HL-60 (cell line): ENCODE data around the gene RHOD.

Source experiments
- DNase-seq, 2 experiments: peaks; one replicate each; pipeline ENCODE4 v3.0.0-alpha.2; 2010 to 2020; ENCODE audit warnings: low read depth in 1 of 2, low spot score in 1 of 2
- H3K27ac ChIP-seq: fragments of 250-450 bp; sonication (Bioruptor Pico); replicated peaks from 2 replicates; pipeline ENCODE4 v1.5.1; 2020; ENCODE audit warnings: mild to moderate bottlenecking, moderate library complexity
- H3K27me3 ChIP-seq: fragments of 250-450 bp; sonication (Bioruptor Pico); 2 replicates; pipeline ENCODE4 v1.5.1; 2021; ENCODE audit warnings: mild to moderate bottlenecking, moderate library complexity; ENCODE audit not compliant: insufficient read depth, poor library complexity, severe bottlenecking
- H3K4me3 ChIP-seq: replicated peaks from 2 replicates; pipeline ENCODE4 v1.5.1; 2011; ENCODE audit warnings: mild to moderate bottlenecking, control low read depth, low read length; ENCODE audit not compliant: insufficient read depth
- GABPA ChIP-seq: IDR thresholded peaks from 2 replicates; pipeline ENCODE4 v1.6.1; 2012; ENCODE audit warnings: low read depth
- POLR2AphosphoS5 ChIP-seq: IDR thresholded peaks from 2 replicates; pipeline ENCODE4 v1.6.1; 2012; ENCODE audit warnings: low read depth
- REST ChIP-seq: IDR thresholded peaks from 2 replicates; pipeline ENCODE4 v1.6.1; 2012; ENCODE audit warnings: low read depth; ENCODE audit not compliant: insufficient replicate concordance
- SPI1 ChIP-seq: IDR thresholded peaks from 2 replicates; pipeline ENCODE4 v1.6.1; 2012; ENCODE audit warnings: low read depth, mild to moderate bottlenecking, borderline replicate concordance
- TF ChIP-seq, protein P1 (sequence below): IDR thresholded peaks from one replicate; pipeline ENCODE4 v1.5.1; 2011; ENCODE audit warnings: low read length, control low read depth, inconsistent platforms; ENCODE audit not compliant: insufficient read depth

The RHOD gene

GRCh38 chr11:67020949-67021348 lies 35.7 kb upstream of the RHOD start:
- DNase-seq = no peak
- H3K27me3 ChIP-seq = peaks cover 45% of the 10 kb centered on the region
- TF ChIP-seq, protein P1, sequence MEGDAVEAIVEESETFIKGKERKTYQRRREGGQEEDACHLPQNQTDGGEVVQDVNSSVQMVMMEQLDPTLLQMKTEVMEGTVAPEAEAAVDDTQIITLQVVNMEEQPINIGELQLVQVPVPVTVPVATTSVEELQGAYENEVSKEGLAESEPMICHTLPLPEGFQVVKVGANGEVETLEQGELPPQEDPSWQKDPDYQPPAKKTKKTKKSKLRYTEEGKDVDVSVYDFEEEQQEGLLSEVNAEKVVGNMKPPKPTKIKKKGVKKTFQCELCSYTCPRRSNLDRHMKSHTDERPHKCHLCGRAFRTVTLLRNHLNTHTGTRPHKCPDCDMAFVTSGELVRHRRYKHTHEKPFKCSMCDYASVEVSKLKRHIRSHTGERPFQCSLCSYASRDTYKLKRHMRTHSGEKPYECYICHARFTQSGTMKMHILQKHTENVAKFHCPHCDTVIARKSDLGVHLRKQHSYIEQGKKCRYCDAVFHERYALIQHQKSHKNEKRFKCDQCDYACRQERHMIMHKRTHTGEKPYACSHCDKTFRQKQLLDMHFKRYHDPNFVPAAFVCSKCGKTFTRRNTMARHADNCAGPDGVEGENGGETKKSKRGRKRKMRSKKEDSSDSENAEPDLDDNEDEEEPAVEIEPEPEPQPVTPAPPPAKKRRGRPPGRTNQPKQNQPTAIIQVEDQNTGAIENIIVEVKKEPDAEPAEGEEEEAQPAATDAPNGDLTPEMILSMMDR = no peak
- no peak overlapping the region for H3K27ac ChIP-seq
- H3K4me3 ChIP-seq = no peak overlapping the region

DNA sequence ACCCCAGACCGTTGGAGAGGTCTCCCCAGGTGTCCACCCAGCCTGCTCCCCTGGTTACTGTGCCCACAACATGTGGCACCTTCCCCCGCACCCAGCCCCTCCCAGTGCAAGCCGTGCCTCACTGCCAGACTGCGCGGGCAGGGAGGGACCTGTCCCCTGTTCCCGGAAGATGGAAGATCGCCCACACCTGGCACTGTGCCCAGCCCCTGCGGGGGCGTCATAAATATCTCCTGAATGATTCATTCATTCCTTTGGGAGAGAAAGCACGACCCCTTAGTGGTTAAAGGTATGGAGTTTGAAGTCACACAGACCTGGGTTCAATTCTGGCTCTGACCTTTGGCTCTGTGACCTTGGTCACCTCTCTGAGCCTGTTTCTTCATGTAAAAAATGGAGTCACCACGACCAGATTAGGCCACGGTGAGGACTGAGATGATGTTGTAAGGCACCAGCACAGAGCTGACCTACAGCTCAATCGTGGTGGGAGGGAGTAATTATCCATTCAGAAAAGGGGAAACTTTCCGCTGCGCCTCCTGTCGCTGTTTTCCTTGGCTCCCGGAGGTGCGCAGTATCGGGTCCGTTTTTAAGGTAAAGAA lies 34.2 kb upstream of the RHOD start:
- DNase-seq = no peak
- Histone ChIP-seq H3K27ac (no peak overlapping the region), H3K27me3 (peaks cover 54% of the 10 kb centered on the region), H3K4me3 (no peak overlapping the region)
- TF ChIP-seq, protein P1 = no peak
- TF ChIP-seq SPI1 (no peak), REST (no peak), GABPA (no peak), POLR2AphosphoS5 (no peak)

GRCh38 chr11:67022961-67023956 lies 33.4 kb upstream of the RHOD start, which contains the start of gene SYT12:
TSS of gene SYT12 (plus strand) at chr11:67023134. CDS start at chr11:67030145, 7,011 bp downstream.
- DNase-seq = no peak
- peaks cover 58% of the 10 kb centered on the region for H3K27me3 ChIP-seq
- TF ChIP-seq, protein P1 = no peak
- no peak within 1 kb of the TSS for H3K4me3 ChIP-seq
- no peak within 1 kb of the TSS for H3K27ac ChIP-seq

DNA sequence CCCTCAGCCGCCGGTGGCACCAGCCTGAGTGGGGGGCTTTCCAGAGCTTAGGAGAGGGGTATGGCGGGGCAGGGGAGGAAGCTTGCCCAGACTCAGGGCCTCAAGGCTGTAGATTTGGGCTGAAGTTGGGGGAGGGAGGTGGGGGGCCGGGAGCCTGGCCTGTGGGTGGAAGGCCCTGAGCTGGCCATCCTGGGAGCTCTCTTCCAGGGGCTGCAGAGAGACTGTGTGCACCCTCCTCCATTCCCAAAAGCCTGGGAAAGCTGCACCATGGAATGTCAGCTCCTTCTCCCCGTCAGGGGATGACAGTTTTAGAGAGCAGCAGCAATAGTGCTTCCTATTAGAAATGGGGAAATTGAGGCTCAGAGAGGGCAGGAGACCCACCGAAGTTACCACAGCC lies 32.7 kb upstream of the RHOD start:
- Histone ChIP-seq H3K27me3 (peaks cover 58% of the 10 kb centered on the region), H3K27ac (no peak overlapping the region), H3K4me3 (no peak overlapping the region)
- DNase-seq = no peak
- TF ChIP-seq REST = no peak
- TF ChIP-seq, protein P1 = no peak
- no peak for TF ChIP-seq GABPA
